Brain microvascular endothelial cell (primary cell): ENCODE measurements around the gene SPATS2L.
A peak's percentile ranks its signal among the peaks of the same experiment; 100 is the strongest.

Experiments
- DNase-seq: peaks from one replicate; pipeline ENCODE4 v3.0.0-alpha.2; 2020
- H3K27ac ChIP-seq: fragments of 250-450 bp; sonication (Bioruptor Pico); 2 replicates; pipeline ENCODE4 v1.5.1; 2020; ENCODE audit warnings: mild to moderate bottlenecking, moderate library complexity
- H3K27me3 ChIP-seq: fragments of 250-450 bp; sonication (Bioruptor Pico); replicated peaks from 2 replicates; pipeline ENCODE4 v1.5.1; 2020; ENCODE audit warnings: mild to moderate bottlenecking
- H3K36me3 ChIP-seq: fragments of 250-450 bp; sonication (Bioruptor Pico); replicated peaks from 2 replicates; pipeline ENCODE4 v1.5.1; 2020; ENCODE audit warnings: mild to moderate bottlenecking
- H3K4me3 ChIP-seq: 2 replicates; pipeline ENCODE4 v1.5.1; 2011; ENCODE audit warnings: low read depth, mild to moderate bottlenecking, control low read depth, low read length, moderate library complexity
- in situ Hi-C: cut with HindIII; loops from 2 replicates; pipeline ENCODE4 v1.10.0; 2017; ENCODE audit warnings: low sequenced_read_pairs, low pct_ligation_motif_present
- TF ChIP-seq, protein P1 (sequence below): IDR thresholded peaks from 2 replicates; pipeline ENCODE4 v1.5.1; 2011; ENCODE audit warnings: low read depth, mild to moderate bottlenecking, moderate library complexity, low read length, control low read depth, inconsistent platforms; ENCODE audit errors: missing control alignments

Gene SPATS2L

DNA sequence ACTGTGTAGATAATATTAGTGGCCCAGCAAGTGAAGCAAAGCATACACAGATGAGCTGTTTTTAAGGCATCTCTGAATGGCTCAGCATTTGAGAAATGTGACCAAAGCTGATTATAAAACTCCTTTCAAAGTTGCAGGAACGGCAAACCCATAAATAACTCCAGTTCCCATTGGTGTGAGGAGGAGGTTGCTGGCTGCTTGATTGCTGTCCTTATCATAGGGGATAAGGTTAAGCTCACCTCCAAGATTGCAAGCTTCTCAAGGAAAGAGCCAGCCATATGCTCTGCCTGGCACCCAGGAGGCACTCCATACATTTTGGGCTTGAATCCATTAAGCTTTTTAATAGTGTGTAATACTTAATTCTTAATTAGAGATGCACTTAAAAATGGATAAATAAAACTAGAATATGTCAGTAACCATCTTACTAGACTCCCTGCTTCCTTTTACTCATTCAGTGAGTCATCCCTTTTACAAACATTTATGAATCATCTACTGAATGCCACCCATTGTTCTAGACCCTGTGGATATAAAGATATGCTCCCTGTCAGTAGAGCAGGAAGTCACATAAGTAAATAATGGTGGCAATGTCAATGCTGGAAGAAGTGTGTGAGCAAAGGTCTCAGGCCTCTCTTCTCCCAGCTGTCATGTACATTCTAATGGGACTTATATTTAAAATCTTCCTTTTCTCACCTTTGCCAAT is 99.3 kb downstream of the SPATS2L start:
- TF ChIP-seq, protein P1, sequence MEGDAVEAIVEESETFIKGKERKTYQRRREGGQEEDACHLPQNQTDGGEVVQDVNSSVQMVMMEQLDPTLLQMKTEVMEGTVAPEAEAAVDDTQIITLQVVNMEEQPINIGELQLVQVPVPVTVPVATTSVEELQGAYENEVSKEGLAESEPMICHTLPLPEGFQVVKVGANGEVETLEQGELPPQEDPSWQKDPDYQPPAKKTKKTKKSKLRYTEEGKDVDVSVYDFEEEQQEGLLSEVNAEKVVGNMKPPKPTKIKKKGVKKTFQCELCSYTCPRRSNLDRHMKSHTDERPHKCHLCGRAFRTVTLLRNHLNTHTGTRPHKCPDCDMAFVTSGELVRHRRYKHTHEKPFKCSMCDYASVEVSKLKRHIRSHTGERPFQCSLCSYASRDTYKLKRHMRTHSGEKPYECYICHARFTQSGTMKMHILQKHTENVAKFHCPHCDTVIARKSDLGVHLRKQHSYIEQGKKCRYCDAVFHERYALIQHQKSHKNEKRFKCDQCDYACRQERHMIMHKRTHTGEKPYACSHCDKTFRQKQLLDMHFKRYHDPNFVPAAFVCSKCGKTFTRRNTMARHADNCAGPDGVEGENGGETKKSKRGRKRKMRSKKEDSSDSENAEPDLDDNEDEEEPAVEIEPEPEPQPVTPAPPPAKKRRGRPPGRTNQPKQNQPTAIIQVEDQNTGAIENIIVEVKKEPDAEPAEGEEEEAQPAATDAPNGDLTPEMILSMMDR = no peak
- Histone ChIP-seq H3K36me3 (no peaks in the 10 kb centered on the region), H3K27ac (peak overlapping the region; percentile 81), H3K4me3 (peak overlapping the region; percentile 18), H3K27me3 (no peaks in the 10 kb centered on the region)
- DNase-seq = peak; percentile 83
- in situ Hi-C loops = no loop called here

GRCh38 chr2:200406379-200406778 is 99.9 kb downstream of the SPATS2L start:
- in situ Hi-C loops = no loop called here
- H3K27me3 ChIP-seq = no peaks in the 10 kb centered on the region
- no peaks in the 10 kb centered on the region for H3K36me3 ChIP-seq
- peak overlapping the region; percentile 81 for H3K27ac ChIP-seq
- no peak overlapping the region for H3K4me3 ChIP-seq
- TF ChIP-seq, protein P1 = no peak
- no peak for DNase-seq

GRCh38 chr2:200408428-200409316 is 102.2 kb downstream of the SPATS2L start:
- peak; percentile 90 for DNase-seq
- TF ChIP-seq, protein P1 = peak; percentile 25
- Histone ChIP-seq H3K27me3 (no peaks in the 10 kb centered on the region), H3K27ac (peak overlapping the region; percentile 81), H3K36me3 (no peaks in the 10 kb centered on the region), H3K4me3 (peak overlapping the region; percentile 18)
- in situ Hi-C loops = no loop called here

GRCh38 chr2:200411831-200412230 is 105.3 kb downstream of the SPATS2L start:
- H3K36me3 ChIP-seq = peaks cover 2% of the 10 kb centered on the region
- H3K27me3 ChIP-seq = no peaks in the 10 kb centered on the region
- no peak overlapping the region for H3K4me3 ChIP-seq
- TF ChIP-seq, protein P1 = no peak
- no peak overlapping the region for H3K27ac ChIP-seq
- in situ Hi-C loops = no loop called here
- peak; percentile 13 for DNase-seq

DNA sequence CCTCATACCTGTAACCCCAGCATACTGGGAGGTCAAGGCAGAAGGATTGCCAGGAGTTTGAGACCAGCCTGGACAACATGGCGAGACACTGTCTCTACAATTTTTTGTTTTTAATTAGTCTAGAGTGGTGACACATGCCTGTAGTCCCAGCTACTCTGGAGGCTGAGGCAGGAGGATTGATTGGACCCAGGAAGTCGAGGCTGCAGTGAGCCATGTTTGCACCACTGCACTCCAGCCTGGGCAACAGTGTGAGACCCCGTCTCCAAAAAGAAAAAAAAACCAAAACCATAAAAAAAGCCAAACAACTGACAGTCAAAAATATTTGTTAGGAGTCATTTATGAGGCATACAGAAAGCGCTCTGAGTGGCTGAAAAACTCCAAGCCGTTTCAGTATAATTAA is 107.9 kb downstream of the SPATS2L start:
- in situ Hi-C loops = no loop called here
- peaks cover 18% of the 10 kb centered on the region for H3K36me3 ChIP-seq

More for the DNA sequence above, 107.9 kb downstream of the SPATS2L start:
- TF ChIP-seq, protein P1 = no peak
- no peak overlapping the region for H3K4me3 ChIP-seq
- DNase-seq = no peak
- H3K27ac ChIP-seq = no peak overlapping the region
- H3K27me3 ChIP-seq = no peaks in the 10 kb centered on the region
